ENCODE measurements around the gene RP2.
A peak's percentile ranks its signal among the peaks of the same experiment; 100 is the strongest.

The RP2 gene

DNA sequence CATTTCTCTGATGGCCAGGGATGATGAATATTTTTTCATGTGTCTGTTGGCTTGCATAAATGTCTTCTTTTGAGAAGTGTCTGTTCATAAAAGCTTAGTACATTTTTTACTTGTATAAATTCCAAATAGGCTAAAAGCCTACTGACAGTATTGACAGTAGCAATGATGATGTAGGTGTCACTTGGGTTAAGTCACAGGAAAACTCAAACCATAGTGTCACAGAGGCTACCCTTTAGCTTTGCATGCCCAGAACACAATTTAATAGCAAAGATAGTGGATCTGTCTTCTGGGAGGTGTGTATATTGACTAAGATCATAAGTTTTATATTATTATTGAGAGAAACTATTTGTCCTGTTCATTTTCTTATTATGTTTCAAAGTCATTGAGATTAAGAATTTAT lies 8.1 kb downstream of the RP2 start:
- no peak for DNase-seq

GRCh38 chrX:46849933-46850332 lies 13.1 kb downstream of the RP2 start:
- DNase-seq: no peak

- no peak for DNase-seq
These were observed 13.9 kb downstream of the RP2 start for GRCh38 chrX:46850771-46851170.

DNA sequence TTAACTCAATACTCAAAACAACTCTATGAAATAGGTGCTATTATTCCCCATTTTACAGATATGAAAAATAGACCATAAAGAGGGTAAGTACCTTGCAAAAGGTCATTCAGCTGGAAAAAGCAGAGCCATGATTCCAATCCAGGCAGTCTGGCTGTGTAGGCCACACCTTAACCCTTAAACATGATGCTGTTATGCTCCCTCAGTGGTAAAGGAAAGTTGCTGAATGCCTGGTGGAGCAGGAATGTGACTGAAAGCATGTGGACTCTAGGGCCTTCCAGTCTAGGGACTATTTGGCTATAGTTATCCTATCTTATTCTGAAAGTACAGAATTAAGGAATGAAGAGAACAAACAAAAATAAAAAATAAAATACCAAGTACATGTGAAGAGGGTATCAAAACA lies 19.6 kb downstream of the RP2 start:
- DNase-seq: no peak

DNA sequence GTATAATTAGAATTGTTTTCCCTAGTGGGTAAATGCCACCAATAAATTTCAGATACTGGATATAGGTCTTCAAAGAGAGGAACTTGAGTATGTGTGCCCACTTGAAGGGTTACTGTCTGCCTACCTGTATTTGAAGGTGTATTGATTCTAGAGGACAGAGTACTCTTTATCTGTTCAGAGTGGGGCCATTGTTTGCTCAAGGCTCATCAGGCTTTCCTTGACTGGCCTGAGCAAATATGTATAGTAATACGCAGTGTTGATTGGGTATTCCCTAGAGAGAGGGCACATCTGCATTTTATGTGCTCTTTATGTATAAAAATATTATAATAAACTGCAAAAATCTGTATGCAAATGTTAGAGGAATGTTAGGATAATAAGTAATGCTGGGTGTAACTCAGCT lies 23.7 kb downstream of the RP2 start:
- DNase-seq: no peak

GRCh38 chrX:46863072-46863471 lies 26.2 kb downstream of the RP2 start:
- no peak for DNase-seq

DNA sequence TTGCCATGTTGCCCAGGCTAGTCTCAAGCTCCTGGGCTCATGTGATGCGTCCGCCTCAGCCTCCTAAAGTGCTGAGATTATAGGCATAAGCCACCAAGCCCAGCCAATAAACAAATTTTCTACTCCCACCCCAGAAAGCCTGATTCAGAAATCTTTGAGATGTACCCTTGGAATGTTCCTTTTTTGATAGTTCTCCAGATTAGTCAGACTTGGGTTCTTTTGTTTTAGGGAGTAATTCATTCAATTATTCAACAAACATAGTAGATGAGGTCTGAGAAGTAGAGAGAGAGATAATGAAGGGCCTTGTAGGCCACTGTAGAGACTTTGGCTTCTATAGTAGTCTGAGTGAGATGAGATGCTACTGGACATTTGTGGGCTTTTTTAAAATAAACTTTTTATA lies 27.8 kb downstream of the RP2 start:
- DNase-seq: no peak

GRCh38 chrX:46865281-46865680 lies 28.4 kb downstream of the RP2 start:
- DNase-seq: no peak

DNA sequence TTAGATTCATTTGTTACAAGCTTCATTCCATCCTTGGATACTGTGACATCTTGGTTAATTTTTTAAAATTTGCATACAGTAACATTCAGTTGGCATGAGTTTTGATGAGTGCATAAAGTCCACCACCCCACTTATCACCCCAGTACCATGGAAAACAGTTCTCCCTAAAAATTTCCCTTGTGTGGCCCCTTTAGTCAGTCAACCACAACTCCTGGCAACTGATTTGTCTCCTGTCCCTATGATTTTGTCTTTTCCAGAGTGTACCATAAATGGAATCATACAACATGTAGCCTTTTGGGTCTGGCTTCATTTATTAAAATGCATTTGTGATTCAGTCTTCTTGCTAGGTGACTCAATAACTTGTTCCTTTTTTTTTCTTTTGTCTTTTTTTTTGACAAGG lies 29.9 kb downstream of the RP2 start:
- DNase-seq: no peak

DNA sequence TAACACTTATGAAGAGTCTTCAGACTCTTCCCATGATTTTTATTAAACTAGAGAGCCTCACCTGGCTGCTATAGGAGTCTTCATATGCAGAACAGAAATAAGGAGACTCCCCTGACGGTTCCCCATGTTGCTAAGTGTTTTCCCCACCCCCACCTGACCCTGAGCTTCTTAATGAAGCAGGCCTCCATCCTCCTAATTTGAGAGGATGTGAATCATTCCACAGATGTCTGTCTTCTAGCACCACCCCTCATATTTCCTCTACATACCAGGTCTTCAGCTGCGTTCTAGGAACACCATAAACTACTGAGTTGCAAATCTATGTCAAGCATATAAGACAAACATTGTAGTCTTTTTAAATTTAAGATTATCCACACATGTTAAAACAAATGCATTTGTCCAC lies 36.9 kb downstream of the RP2 start:
- no peak for DNase-seq

DNA sequence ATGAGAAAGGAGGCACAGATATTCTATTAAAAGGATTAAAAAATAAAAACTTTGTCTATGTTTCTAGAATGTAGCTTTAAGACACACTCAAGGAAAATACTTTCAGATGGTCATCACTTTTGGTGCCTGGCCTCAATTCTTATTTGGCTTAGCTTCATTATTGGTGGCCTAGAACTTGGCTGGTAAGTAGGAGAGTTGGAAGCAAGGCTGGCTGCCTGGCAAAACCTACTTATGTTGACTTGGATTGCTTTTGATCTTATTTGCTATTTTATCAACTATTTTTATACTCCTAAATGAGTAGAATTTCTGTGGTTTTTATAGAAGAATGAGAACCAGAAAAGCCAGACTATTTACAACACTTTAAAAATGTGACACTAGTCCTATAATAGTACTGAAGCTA lies 40.1 kb downstream of the RP2 start:
- no peak for DNase-seq

- DNase-seq: no peak
These were observed 45.4 kb downstream of the RP2 start for GRCh38 chrX:46882266-46882665.

- DNase-seq: no peak
These were observed 48.0 kb downstream of the RP2 start for GRCh38 chrX:46884799-46885198.

- DNase-seq: no peak
These were observed 61.4 kb downstream of the RP2 start for GRCh38 chrX:46898207-46898606.

DNA sequence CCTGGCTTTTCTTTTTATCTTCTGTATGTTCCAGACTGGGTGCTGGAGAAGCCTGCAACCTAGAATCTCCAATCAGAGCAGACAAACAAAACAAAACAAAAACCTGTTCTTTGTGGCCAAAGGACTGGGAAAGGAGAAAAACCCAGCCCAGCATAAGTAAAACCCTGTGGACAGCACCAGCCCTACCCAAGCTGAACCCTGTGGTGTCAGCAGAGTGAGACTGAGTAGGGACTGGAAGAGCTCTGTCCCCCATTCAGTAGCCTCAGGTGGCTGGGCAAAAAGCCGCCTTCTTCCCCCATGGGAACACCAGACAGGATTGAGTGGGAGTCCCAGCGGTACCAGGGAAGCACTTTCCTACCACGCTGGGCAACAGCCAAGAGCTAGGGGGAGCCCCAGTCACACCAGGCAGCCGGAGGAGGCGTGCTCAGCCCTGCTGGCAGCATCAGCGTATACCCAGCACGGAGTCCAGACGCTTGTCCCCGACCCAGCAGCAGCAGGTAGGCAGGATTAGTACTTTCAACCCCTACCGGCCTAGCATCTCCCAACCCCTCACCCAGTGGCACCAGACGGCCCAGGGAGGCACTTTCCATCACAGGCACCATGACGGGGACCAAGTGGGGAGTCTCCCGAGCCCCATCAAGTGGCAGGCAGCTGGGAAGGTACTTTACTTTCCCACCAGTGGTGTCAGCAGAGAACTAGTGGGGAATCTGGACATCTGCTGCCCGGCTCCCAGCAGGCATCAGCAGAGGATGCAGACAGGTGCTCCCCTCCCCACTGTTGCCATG lies 66.8 kb downstream of the RP2 start:
- peak; percentile 64 to 71 for DNase-seq

DNA sequence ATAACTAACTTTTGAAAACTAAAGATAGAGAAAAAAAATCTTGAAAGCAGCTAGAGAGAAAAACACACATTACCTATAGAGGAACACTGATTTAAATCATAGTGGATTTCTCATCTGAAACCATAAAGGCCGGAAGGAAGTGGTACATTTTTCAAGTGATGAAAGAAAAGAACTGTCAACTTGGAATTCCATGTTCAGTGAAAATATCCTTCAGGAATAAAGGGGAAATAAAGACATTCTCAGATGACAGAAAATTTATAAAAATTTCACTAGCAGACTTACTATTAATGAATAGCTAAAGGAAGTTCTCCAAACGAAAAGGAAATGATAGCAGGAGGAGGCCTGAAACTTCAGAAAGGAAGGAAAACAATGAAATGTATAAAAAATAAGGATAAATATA lies 67.8 kb downstream of the RP2 start:
- DNase-seq: no peak

DNA sequence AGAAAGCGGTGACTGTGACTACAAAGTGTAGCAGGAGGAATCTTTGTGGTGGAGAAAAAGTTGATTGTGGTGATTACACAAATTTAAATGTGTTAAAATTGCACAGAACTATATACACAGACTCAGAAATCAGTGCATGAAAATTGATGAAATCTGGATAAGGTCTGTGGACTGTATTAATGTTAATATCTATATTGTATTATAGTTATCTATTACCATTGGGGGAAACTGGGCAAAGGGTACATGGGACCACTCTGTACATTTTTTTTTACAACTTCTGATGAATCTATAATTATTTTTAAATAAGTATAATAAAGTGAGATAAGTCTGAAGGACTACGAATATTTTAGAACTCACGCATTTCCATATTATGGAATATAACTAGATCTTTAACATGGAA lies 73.6 kb downstream of the RP2 start:
- DNase-seq: no peak

DNA sequence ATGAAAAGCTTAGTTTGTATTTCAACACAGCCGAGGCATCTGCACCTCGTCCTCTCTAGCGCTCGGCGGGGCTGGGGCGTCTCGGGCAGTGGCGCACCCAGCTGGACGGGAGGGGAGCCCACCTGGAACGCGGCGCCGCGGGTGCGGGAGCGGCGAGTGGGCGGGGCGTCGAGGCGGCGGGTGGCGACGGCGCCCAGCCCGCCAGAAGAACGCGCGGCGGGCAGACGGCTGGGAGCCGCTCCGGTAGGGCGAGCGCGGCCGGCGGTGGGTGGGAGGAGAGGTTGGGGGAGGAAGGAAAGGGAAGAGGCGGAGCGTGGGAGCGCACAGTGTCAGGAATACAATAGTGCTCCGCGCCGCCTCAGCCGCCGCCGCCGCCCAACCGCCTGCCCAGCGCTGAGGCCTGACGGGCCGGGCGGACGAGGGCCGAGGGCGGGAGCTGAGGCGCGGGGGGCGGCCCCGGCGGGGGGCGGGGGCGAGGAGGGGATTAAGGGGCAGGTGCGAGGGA lies 75.3 kb downstream of the RP2 start, which contains the start of gene JADE3:
TSS of gene JADE3 (plus strand) at position 324 of the 505 bp plus-strand sequence. CDS start 72,474 bp downstream, outside the sequence.
- peak; percentile 33 to 42 for DNase-seq

DNA sequence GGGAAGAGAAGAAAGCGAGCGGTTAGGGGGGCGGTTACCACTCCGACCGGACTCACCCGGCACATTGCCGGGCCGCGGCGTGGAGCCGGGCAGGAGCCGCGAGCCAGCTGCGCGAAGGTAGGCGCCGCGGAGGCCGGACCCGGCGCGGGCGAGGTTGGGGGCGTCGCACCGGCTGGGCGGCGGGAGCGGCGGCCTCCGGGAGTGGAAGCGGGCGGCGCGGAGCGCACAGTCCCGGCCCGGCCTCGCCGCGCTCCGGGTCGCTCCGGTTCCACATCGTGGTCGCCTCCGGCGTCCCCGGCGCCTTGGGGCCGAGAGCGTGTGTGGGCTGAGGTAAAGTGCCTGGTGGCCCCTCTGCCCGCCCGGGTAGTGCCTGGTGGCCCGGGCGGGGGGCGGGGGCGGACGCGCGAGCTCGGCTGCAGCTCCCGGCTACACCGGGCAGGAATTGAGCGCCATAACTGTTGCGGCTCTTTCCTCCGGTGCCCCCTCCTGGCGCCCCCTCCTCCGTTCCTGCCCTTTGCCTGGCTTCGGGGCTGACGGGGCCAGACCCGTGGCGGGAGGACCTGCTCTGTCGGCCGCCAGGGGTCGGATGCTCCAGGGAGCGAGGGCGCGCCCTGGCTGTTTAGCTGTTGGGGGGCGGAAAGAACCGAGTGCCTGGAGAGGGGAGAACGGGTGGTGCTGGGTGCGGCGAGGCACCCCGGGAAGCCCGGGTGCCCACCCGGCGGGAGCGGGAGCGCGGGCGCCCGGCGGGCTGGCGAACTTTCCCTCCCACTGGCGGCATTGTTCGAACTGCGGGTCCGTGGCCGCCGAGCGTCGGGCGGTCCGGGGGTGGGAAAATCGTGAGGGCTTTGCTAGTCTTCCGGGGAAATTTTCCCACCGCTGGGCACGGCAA lies 76.0 kb downstream of the RP2 start:
- DNase-seq: peak; percentile 40 to 50

DNA sequence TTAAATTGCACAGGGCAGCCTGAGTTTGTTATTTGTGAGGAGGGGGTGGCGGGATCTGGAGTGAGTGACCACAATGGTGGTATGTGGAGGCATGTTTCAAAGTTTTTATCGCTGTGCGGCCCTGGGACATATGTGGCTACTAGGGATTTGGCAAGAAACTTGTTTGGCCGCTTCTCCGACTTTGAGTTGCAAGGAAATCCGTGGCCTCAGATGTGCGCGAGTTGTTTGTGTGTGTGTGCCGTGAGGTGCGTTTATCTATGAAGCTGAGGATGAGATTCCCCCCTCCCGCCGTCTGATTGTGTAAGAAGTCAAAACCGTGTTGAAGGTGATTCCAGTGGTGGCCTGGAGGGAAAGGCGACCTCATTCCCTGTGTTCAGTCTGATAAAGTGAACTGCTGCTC lies 76.8 kb downstream of the RP2 start:
- no peak for DNase-seq

DNA sequence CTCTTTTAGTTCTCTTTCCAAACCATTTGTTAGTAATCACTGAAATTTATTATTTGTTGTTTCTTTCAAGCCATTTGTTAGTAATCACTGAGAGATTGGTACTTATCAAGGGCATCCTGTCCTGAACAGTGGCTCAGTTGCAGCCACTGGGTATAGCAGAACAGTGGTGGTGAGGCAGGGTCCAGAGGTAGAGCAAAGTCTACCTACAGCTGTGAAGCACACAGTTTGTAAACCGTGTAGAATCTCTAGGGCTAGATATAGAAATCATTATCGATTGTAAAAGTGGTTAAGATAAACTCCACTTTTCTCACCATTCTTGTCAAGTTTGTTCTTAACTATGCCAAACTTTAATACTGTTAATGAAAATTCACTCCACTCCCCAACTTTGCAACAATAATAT lies 79.4 kb downstream of the RP2 start:
- no peak for DNase-seq

GRCh38 chrX:46917622-46918021 lies 80.8 kb downstream of the RP2 start:
- no peak for DNase-seq

DNA sequence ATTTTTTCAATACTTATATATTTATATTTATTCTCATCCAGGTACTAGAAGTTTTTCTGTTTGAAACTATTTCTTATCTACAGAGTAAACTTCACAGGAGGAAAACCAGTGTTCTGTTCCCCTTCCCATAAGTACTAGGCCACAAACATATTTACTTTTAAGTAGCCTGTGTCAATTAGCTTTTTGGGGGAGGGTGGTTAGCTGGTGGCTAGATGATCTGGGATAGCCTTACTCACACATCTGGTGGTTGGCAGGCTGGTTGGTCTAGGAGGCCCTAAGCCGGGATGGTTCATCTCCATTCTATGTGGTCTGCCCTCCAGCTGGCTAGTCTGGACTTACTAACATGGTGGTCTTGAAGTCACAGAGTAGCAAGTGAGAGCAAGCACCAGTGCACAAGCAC lies 81.6 kb downstream of the RP2 start:
- no peak for DNase-seq

GRCh38 chrX:46920235-46920634 lies 83.4 kb downstream of the RP2 start:
- no peak for DNase-seq
